Ishikawa (cell line): ENCODE measurements around the gene UHMK1.
A peak's percentile ranks its signal among the peaks of the same experiment; 100 is the strongest.

Source experiments
- CEBPB ChIP-seq: IDR thresholded peaks from 2 replicates; pipeline ENCODE4 v1.6.1; 2012
- CREB1 ChIP-seq: IDR thresholded peaks from 2 replicates; pipeline ENCODE4 v1.6.1; 2012; ENCODE audit warnings: low read depth
- EGR1 ChIP-seq: IDR thresholded peaks from 2 replicates; pipeline ENCODE4 v1.6.1; 2012
- EP300 ChIP-seq: IDR thresholded peaks from 2 replicates; pipeline ENCODE4 v1.6.1; 2012; ENCODE audit warnings: borderline replicate concordance
- FOXM1 ChIP-seq: IDR thresholded peaks from 2 replicates; pipeline ENCODE4 v1.6.1; 2012; ENCODE audit warnings: low read depth, borderline replicate concordance
- NFIC ChIP-seq: IDR thresholded peaks from 2 replicates; pipeline ENCODE4 v1.6.1; 2012
- RAD21 ChIP-seq: IDR thresholded peaks from 2 replicates; pipeline ENCODE4 v1.6.1; 2012; ENCODE audit warnings: low read depth
- REST ChIP-seq: IDR thresholded peaks from 2 replicates; pipeline ENCODE4 v1.6.1; 2012; ENCODE audit warnings: low read depth, mild to moderate bottlenecking
- TAF1 ChIP-seq: IDR thresholded peaks from 2 replicates; pipeline ENCODE4 v1.6.1; 2012; ENCODE audit warnings: low read depth, mild to moderate bottlenecking
- TCF12 ChIP-seq: IDR thresholded peaks from 2 replicates; pipeline ENCODE4 v1.6.1; 2012; ENCODE audit warnings: low read depth
- TEAD4 ChIP-seq: IDR thresholded peaks from 2 replicates; pipeline ENCODE4 v1.6.1; 2012
- YY1 ChIP-seq: IDR thresholded peaks from 2 replicates; pipeline ENCODE4 v1.6.1; 2012; ENCODE audit warnings: low read depth
- ZBTB7A ChIP-seq: IDR thresholded peaks from 2 replicates; pipeline ENCODE4 v1.6.1; 2012; ENCODE audit warnings: low read depth
- TF ChIP-seq, protein P1 (sequence below): IDR thresholded peaks from 2 replicates; pipeline ENCODE4 v1.6.1; 2012
- TF ChIP-seq, protein P2 (sequence below): IDR thresholded peaks from 2 replicates; pipeline ENCODE4 v1.6.1; 2012

The UHMK1 gene

GRCh38 chr1:162497723-162498495, at the start of gene UHMK1:
TSS of gene UHMK1 (plus strand) at chr1:162497818. CDS start at chr1:162498001, 183 bp downstream.
- TF ChIP-seq NFIC (no peak), TAF1 (peak; percentile 98), ZBTB7A (no peak), CREB1 (no peak), CEBPB (no peak), RAD21 (0 out of 2 replicates have a peak, but pooled peaks have one; percentile 3), EP300 (0 out of 2 replicates have a peak, but pooled peaks have one; percentile 12), TEAD4 (no peak), YY1 (peak; percentile 94), TCF12 (peak; percentile 52), REST (0 out of 2 replicates have a peak, but pooled peaks have one; percentile 23), EGR1 (peak; percentile 18; the same call in 1 of the 2 replicates), FOXM1 (no peak)
- TF ChIP-seq, protein P1, sequence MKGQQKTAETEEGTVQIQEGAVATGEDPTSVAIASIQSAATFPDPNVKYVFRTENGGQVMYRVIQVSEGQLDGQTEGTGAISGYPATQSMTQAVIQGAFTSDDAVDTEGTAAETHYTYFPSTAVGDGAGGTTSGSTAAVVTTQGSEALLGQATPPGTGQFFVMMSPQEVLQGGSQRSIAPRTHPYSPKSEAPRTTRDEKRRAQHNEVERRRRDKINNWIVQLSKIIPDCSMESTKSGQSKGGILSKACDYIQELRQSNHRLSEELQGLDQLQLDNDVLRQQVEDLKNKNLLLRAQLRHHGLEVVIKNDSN = no peak
- TF ChIP-seq, protein P2, sequence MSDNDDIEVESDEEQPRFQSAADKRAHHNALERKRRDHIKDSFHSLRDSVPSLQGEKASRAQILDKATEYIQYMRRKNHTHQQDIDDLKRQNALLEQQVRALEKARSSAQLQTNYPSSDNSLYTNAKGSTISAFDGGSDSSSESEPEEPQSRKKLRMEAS = 0 out of 2 replicates have a peak, but pooled peaks have one; percentile 31

DNA sequence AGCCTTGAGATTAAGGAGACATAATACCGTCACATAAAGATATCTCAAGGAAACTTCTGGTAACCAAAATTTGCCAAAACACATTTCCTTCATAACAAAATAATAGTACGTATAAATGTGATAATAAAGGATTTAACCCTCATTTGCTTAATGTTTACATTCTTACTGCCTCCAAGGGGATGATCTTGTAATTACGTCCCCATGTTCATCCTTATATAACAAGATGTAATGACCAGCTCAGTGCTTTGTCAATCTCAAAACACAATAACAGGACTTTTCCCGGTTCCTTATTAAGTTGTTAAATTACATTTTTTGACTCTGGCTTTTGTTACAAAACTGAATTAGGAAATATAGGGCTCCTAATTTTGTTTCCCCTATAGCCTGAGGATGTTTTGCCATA, 41.3 kb upstream of the UHMK1 start:
- TF ChIP-seq TEAD4 = no peak
- no peak for TF ChIP-seq RAD21
- TF ChIP-seq, protein P2 = no peak
- no peak for TF ChIP-seq TAF1

- TF ChIP-seq EGR1 (no peak), CREB1 (no peak), ZBTB7A (no peak), TCF12 (no peak), FOXM1 (no peak), NFIC (no peak), TAF1 (no peak), CEBPB (no peak)
- TF ChIP-seq, protein P2 = no peak
These were observed 39.4 kb upstream of the UHMK1 start for GRCh38 chr1:162458236-162458635.

GRCh38 chr1:162463021-162463420, 34.6 kb upstream of the UHMK1 start:
- no peak for TF ChIP-seq FOXM1
- no peak for TF ChIP-seq RAD21
- TF ChIP-seq EP300 = no peak
- no peak for TF ChIP-seq YY1
- TF ChIP-seq CEBPB = no peak
- no peak for TF ChIP-seq TEAD4
- no peak for TF ChIP-seq TAF1
- TF ChIP-seq EGR1 = no peak
- no peak for TF ChIP-seq NFIC
- TF ChIP-seq CREB1 = no peak
- TF ChIP-seq, protein P1 = no peak
- TF ChIP-seq, protein P2 = no peak
- no peak for TF ChIP-seq ZBTB7A
- TF ChIP-seq REST = no peak
- TF ChIP-seq TCF12 = no peak

- TF ChIP-seq REST (no peak), EGR1 (no peak), RAD21 (no peak), TAF1 (no peak), CEBPB (no peak), TEAD4 (no peak), FOXM1 (no peak), YY1 (no peak), EP300 (no peak), CREB1 (no peak)
- TF ChIP-seq, protein P2 = no peak
These were observed 30.8 kb upstream of the UHMK1 start for GRCh38 chr1:162466797-162467196.
